Measurements from ENCODE around the gene SPRTN.

SPRTN gene

DNA sequence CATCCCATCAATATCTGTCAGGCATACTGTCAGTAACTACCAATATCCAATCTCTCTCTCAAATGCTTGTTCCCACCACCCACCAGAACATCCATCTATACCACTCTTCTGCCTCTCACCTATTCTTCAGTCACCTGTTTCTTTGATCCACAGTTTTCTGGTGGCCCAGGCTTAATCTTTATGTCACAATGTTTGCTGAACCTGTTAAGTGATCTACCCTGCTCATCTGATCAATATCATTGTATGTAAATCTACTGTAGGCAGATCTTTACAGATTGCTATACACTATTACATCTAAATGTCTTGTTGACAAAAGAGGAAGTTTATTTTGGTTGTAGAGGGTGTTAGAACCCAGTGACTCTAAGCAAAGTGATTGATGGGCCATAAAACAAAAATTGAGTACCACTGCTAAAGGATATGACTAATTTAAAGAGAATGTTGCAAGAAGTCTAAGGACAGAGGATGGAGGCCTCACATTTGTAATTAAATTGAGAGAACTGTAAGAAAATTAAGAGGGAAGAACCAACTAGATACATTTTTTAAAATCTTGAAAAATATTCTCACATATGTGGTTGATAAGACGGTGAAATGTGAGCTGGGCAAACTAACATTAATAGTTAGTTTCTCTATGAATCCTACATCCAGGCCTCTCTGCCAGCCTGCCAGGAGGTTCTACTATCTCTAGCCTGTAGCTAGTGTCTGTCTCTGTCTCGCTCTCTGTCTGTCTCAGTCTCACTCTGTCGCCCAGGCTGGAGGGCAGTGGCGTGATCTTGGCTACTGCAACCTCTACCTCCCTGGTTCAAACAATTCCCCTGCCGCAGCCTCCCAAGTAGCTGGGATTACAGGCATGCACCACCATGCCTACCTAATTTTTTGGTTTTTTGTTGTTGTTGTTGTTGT is 49.9 kb downstream of the SPRTN start:
- ChIA-PET CTCF (interaction anchor here (0.6 kb wide), 1 partner anchor 1849 kb away, joined by 3 read pairs; no protein-coding TSS in a partner anchor), POLR2A (ENCODE audit: low non-redundant PET) (no interaction called here)
- TF ChIP-seq, protein P1, sequence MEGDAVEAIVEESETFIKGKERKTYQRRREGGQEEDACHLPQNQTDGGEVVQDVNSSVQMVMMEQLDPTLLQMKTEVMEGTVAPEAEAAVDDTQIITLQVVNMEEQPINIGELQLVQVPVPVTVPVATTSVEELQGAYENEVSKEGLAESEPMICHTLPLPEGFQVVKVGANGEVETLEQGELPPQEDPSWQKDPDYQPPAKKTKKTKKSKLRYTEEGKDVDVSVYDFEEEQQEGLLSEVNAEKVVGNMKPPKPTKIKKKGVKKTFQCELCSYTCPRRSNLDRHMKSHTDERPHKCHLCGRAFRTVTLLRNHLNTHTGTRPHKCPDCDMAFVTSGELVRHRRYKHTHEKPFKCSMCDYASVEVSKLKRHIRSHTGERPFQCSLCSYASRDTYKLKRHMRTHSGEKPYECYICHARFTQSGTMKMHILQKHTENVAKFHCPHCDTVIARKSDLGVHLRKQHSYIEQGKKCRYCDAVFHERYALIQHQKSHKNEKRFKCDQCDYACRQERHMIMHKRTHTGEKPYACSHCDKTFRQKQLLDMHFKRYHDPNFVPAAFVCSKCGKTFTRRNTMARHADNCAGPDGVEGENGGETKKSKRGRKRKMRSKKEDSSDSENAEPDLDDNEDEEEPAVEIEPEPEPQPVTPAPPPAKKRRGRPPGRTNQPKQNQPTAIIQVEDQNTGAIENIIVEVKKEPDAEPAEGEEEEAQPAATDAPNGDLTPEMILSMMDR (conservative IDR thresholded peaks at IDR 0.05; ENCODE audit: low read depth), result no peak
- DNase-seq (ENCODE audit: low spot score), result peak; percentile 56
- peak overlapping the region; percentile 79 for H3K27ac ChIP-seq

DNA sequence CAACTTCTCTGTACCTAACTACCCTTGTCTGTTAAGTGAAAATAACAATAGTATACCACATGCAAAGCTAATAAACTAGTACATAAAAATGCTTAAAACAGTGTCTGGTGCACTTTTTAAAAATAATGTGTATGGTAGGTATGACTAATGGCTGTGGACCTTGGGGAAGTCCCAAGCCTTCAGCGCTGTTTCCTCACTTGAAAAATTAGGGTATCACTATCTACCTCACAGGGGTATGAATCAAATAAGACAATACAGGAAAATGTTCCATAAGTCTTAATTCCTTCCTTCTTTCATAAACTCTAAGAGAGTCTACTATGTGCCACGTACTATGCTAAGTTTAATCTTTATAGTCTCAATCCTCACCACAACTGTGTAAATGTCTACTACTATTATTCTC is 52.0 kb downstream of the SPRTN start:
- POLR2A ChIA-PET (ENCODE audit: low non-redundant PET), result no interaction called here
- TF ChIP-seq, protein P1 (conservative IDR thresholded peaks at IDR 0.05; ENCODE audit: low read depth), result no peak
- peak; percentile 26 for DNase-seq (ENCODE audit: low spot score)
- no peak overlapping the region; the same call in 1 of the 2 replicates for H3K27ac ChIP-seq
- CTCF ChIA-PET, result interaction anchor here (0.6 kb wide), 1 partner anchor 391 kb away, joined by 3 read pairs; no protein-coding TSS in a partner anchor

DNA sequence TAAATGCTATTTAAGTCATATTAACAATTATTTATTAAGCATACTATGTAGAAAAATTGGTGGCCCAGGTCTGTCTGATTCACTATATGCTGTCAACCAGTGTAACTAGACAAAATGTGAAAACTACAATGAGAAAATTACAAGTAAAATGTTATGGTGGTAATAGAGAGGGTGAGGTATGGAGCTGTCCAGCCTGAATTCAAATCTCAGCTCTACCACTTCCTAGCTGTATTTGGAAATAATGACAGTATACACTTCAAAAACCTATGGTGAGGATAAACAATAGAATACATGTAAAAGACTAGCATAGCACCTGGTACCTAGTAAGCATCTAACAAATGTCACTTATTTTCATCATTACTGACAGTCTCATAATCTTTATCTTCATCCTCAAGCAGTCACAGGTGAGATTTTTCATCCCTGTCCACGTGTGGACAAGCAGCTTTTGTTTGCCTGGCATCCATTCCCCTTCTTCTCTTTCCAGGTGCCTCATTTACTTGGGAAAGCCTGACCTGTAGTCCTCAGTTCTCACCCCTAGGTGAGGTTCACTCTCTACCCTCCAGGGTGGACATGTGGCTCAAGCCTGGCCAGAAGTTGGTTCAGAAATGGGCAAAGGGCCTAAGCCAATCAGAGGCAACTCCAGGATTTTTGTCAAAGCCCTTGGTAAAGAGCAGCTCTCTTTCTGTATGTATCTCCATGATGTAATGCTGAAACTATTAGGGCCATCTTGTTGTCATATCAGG is 54.5 kb downstream of the SPRTN start:
- DNase-seq (ENCODE audit: low spot score), result no peak
- H3K27ac ChIP-seq, result no peak overlapping the region
- POLR2A ChIA-PET (ENCODE audit: low non-redundant PET), result no interaction called here
- CTCF ChIA-PET, result no interaction called here
- TF ChIP-seq, protein P1 (conservative IDR thresholded peaks at IDR 0.05; ENCODE audit: low read depth), result no peak

DNA sequence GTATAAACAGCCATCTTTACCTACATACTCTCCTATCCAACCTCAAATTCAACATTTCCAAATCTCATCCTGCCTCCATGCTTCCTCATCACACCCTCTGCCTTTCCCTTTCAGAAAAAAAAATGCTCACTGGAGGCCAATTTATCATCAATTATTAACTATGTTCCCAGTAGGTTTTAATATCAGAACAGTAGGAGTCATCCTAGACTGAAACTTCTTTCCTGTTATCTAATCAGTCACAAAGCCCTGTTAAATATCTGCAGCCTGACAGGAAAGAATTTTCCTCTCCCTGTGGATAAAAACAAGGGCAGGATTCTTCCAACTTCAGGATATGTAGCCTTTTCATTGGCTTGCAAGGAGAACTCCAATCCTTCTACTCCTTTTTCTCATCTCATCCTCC is 55.6 kb downstream of the SPRTN start:
- POLR2A ChIA-PET (ENCODE audit: low non-redundant PET), result no interaction called here
- DNase-seq (ENCODE audit: low spot score), result no peak
- TF ChIP-seq, protein P1 (conservative IDR thresholded peaks at IDR 0.05; ENCODE audit: low read depth), result no peak
- H3K27ac ChIP-seq, result no peak overlapping the region
- CTCF ChIA-PET, result no interaction called here

DNA sequence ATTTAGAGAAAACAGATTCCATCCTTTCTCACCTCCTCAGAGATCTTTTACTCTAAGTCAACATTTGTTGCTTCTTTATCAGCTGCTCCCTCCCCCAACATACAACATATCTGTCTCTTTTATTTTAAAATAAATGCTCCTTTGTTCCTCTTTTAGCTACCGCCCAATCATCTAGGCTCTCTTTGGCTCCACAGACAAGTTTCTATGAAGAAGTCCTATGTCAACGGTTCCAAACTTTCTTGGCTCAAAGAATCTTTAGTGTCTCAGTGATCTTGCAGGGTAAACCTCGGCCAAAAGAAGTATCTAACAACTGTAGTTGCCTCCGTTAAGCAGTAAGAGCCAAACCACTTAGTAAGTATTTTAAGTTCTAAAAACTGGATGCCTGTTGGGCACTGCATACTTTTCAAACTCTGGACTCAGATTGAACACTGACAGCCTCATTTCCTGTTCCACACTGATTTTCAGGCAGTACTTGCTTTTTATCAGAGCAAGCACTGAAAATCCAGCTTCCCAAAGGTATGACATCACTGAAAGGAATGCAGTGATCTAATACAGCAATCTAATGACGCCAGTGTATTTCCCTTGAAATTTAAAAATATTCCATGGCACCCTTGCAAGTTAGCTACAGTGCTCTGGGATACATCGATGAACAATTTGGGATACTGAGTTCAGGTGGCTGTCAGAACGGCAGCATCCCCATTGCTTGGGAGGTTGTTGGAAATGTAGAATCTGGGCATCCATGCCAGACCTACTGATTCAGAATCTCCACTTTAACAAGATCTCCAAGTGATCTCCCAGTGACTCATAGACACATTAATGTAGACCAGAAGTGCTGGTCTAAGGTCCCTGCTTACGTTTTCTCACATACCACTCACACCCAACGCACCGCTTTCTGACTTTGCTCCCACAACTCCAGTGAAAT is 57.2 kb downstream of the SPRTN start:
- DNase-seq (ENCODE audit: low spot score), result peak; percentile 77
- no peak overlapping the region; the same call in 1 of the 2 replicates for H3K27ac ChIP-seq
- TF ChIP-seq, protein P1 (conservative IDR thresholded peaks at IDR 0.05; ENCODE audit: low read depth), result no peak
- ChIA-PET POLR2A (ENCODE audit: low non-redundant PET) (no interaction called here), CTCF (interaction anchor here (0.7 kb wide), 1 partner anchor 1334 kb away, joined by 3 read pairs; no protein-coding TSS in a partner anchor)

DNA sequence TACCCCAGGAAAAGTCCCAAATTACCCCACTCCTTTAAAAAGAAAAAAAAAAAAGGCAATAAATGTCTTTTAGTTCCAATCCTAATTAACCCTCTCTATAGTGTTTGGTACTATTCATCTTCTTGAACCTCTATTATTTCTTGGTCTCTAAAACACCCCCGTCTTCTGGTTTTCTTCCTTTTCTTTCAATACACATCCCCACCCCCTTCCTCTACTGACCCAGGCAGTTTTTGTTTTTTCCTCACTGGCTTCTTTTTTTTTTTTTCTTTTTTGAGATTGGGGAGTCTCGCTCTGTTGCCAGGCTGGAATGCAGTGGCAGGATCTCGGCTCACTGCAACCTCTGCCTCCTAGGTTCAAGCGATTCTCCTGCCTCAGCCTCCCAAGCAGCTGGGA is 57.9 kb downstream of the SPRTN start:
- peak overlapping the region; percentile 71 for H3K27ac ChIP-seq
- TF ChIP-seq, protein P1 (conservative IDR thresholded peaks at IDR 0.05; ENCODE audit: low read depth), result no peak
- POLR2A ChIA-PET (ENCODE audit: low non-redundant PET), result no interaction called here
- no peak for DNase-seq (ENCODE audit: low spot score)
- CTCF ChIA-PET, result no interaction called here
